IMR-90 (cell line): ENCODE data around the gene AARSD1. TPM values are rescaled to one million over a fixed set of nuclear protein-coding genes. Genes with fewer than 3 reads are reported as not detected.

ENCODE experiments used
- ATAC-seq: fragments of 200-7000 bp; cut with Tn5 transposase; 2 replicates; pipeline ENCODE4 v1.9.1; 2020; ENCODE audit warnings: low read depth, mild to moderate bottlenecking, moderate library complexity
- BruUV-seq: library from RNA; stranded (reverse); fragments of 400-500 nt; replicated peaks from 2 replicates; lab custom pipeline; 2021; lab: Mats Ljungman, UMichigan
- CTCF ChIA-PET: fragments of 300-600 bp; formaldehyde crosslinking; extraction: SDS; loops from one replicate; lab custom pipeline; 2021; ENCODE audit warnings: antibody characterized with exemption; lab: Yijun Ruan, JAX
- POLR2A ChIA-PET: fragments of 300-600 bp; sonication (Branson Sonifier 250); formaldehyde crosslinking; loops from one replicate; lab custom pipeline; 2022; ENCODE audit warnings: antibody characterized with exemption; ENCODE audit not compliant: unreplicated experiment; lab: Charles Lee
- DNase-seq: peaks from one replicate; pipeline ENCODE4 v3.0.0; 2013
- H2AFZ ChIP-seq: replicated peaks from 2 replicates; pipeline ENCODE3; 2013; ENCODE audit warnings: low read length, mild to moderate bottlenecking; ENCODE audit not compliant: poor library complexity
- H2AK5ac ChIP-seq: 2 replicates; pipeline ENCODE4 v1.6.1; 2013; ENCODE audit warnings: low read depth, low read length, inconsistent platforms
- H2AK9ac ChIP-seq: replicated peaks from 2 replicates; pipeline ENCODE3; 2013; ENCODE audit warnings: mild to moderate bottlenecking, low read depth, low read length, moderate library complexity; ENCODE audit not compliant: poor library complexity
- H2BK120ac ChIP-seq: 2 replicates; pipeline ENCODE4 v1.6.1; 2013; ENCODE audit warnings: low read depth, low read length, inconsistent platforms
- H2BK15ac ChIP-seq: 3 replicates; pipeline ENCODE4 v1.6.1; 2013; ENCODE audit warnings: low read depth, low read length, inconsistent platforms
- H2BK20ac ChIP-seq: 2 replicates; pipeline ENCODE4 v1.6.1; 2013; ENCODE audit warnings: low read depth, mild to moderate bottlenecking, inconsistent platforms, low read length, moderate library complexity
- H2BK5ac ChIP-seq: 2 replicates; pipeline ENCODE4 v1.6.1; 2013; ENCODE audit warnings: mild to moderate bottlenecking, low read depth, low read length, inconsistent platforms; ENCODE audit not compliant: poor library complexity, severe bottlenecking
- H3K14ac ChIP-seq: replicated peaks from 2 replicates; pipeline ENCODE4 v1.6.1; 2013; ENCODE audit warnings: low read depth, low read length, inconsistent platforms
- H3K18ac ChIP-seq: 2 replicates; pipeline ENCODE4 v1.6.1; 2013; ENCODE audit warnings: low read depth, low read length, control low read depth
- H3K23ac ChIP-seq: 2 replicates; pipeline ENCODE4 v1.6.1; 2013; ENCODE audit warnings: low read depth, low read length, inconsistent platforms
- H3K27ac ChIP-seq: 2 replicates; pipeline ENCODE4 v1.5.1; 2013; ENCODE audit warnings: mild to moderate bottlenecking, control low read depth, low read length; ENCODE audit not compliant: insufficient read depth
- H3K27me3 ChIP-seq: 2 replicates; pipeline ENCODE4 v1.6.1; 2013; ENCODE audit warnings: low read length; ENCODE audit not compliant: control insufficient read depth, insufficient read depth
- H3K36me3 ChIP-seq: 2 replicates; pipeline ENCODE4 v1.6.1; 2013; ENCODE audit warnings: low read length, mixed read lengths; ENCODE audit not compliant: control insufficient read depth, insufficient read depth
- H3K4ac ChIP-seq: 2 replicates; pipeline ENCODE4 v1.6.1; 2013; ENCODE audit warnings: low read depth, low read length, inconsistent platforms
- H3K4me1 ChIP-seq: 2 replicates; pipeline ENCODE4 v1.6.1; 2013; ENCODE audit warnings: low read length, mixed read lengths; ENCODE audit not compliant: control insufficient read depth, insufficient read depth
- H3K4me2 ChIP-seq: 2 replicates; pipeline ENCODE4 v1.6.1; 2013; ENCODE audit warnings: low read depth, mild to moderate bottlenecking, control low read depth, low read length, moderate library complexity
- H3K4me3 ChIP-seq: 2 replicates; pipeline ENCODE4 v1.5.1; 2013; ENCODE audit warnings: low read depth, mild to moderate bottlenecking, control low read depth, low read length, moderate library complexity; ENCODE audit not compliant: insufficient read depth
- H3K56ac ChIP-seq: 2 replicates; pipeline ENCODE4 v1.6.1; 2013; ENCODE audit warnings: low read length, inconsistent platforms; ENCODE audit not compliant: insufficient read depth; ENCODE audit errors: extremely low read depth
- H3K79me1 ChIP-seq, 2 experiments: 2 replicates each; pipeline ENCODE4 v1.6.1; 2013; ENCODE audit warnings: low read length in 2 of 2, inconsistent platforms in 1 of 2, low read depth in 1 of 2
- H3K9ac ChIP-seq: 2 replicates; pipeline ENCODE4 v1.6.1; 2013; ENCODE audit warnings: low read depth, low read length, control low read depth
- H3K9me1 ChIP-seq: 2 replicates; pipeline ENCODE4 v1.6.1; 2013; ENCODE audit warnings: low read length, inconsistent platforms; ENCODE audit not compliant: insufficient read depth
- H3K9me3 ChIP-seq: 2 replicates; pipeline ENCODE4 v1.6.1; 2013; ENCODE audit warnings: low read length; ENCODE audit not compliant: control insufficient read depth, insufficient read depth
- H4K20me1 ChIP-seq: 2 replicates; pipeline ENCODE4 v1.6.1; 2013; ENCODE audit warnings: low read length, inconsistent platforms; ENCODE audit not compliant: insufficient read depth
- H4K5ac ChIP-seq: 2 replicates; pipeline ENCODE4 v1.6.1; 2013; ENCODE audit warnings: mild to moderate bottlenecking, low read depth, low read length, control low read depth
- H4K8ac ChIP-seq, 2 experiments: 2 replicates each; pipeline ENCODE4 v1.6.1; 2013; ENCODE audit warnings: low read depth in 2 of 2, low read length in 2 of 2, control low read depth in 1 of 2, inconsistent platforms in 1 of 2
- H4K91ac ChIP-seq: 2 replicates; pipeline ENCODE4 v1.6.1; 2013; ENCODE audit warnings: low read depth, low read length, inconsistent platforms; ENCODE audit not compliant: insufficient read depth
- BHLHE40 ChIP-seq: fragments of 150-350 bp; IDR thresholded peaks from 2 replicates; pipeline ENCODE4 v1.6.1; 2016; ENCODE audit warnings: mild to moderate bottlenecking, low read depth, low read length
- CEBPB ChIP-seq: IDR thresholded peaks from 2 replicates; pipeline ENCODE4 v1.6.1; 2012; ENCODE audit warnings: low read depth, low read length, improper control_type of control experiment
- CHD1 ChIP-seq: IDR thresholded peaks from 2 replicates; pipeline ENCODE4 v1.6.1; 2012; ENCODE audit warnings: low read depth, low read length, improper control_type of control experiment
- FOS ChIP-seq: fragments of 150-350 bp; IDR thresholded peaks from 2 replicates; pipeline ENCODE4 v1.6.1; 2016; ENCODE audit warnings: low read depth, low read length
- MAFK ChIP-seq: IDR thresholded peaks from 2 replicates; pipeline ENCODE4 v1.6.1; 2012; ENCODE audit warnings: low read depth, low read length, improper control_type of control experiment
- MAZ ChIP-seq: IDR thresholded peaks from 2 replicates; pipeline ENCODE4 v1.6.1; 2012; ENCODE audit warnings: low read depth, mild to moderate bottlenecking, low read length, improper control_type of control experiment, moderate library complexity, borderline replicate concordance
- MXI1 ChIP-seq: IDR thresholded peaks from 2 replicates; pipeline ENCODE4 v1.6.1; 2012; ENCODE audit warnings: low read depth, mild to moderate bottlenecking, low read length, moderate library complexity, borderline replicate concordance
- NFE2L2 ChIP-seq: fragments of 150-350 bp; IDR thresholded peaks from 2 replicates; pipeline ENCODE4 v1.6.1; 2016; ENCODE audit warnings: low read depth, mild to moderate bottlenecking, low read length
- POLR2A ChIP-seq: IDR thresholded peaks from 2 replicates; pipeline ENCODE4 v1.6.1; 2012; ENCODE audit warnings: mild to moderate bottlenecking, low read depth, low read length
- RCOR1 ChIP-seq: IDR thresholded peaks from 2 replicates; pipeline ENCODE4 v1.6.1; 2012; ENCODE audit warnings: mild to moderate bottlenecking, low read length, improper control_type of control experiment; ENCODE audit not compliant: insufficient replicate concordance
- RFX5 ChIP-seq: IDR thresholded peaks from 2 replicates; pipeline ENCODE4 v1.8.0; 2012; ENCODE audit warnings: low read depth, mild to moderate bottlenecking, low read length, moderate library complexity
- SMC3 ChIP-seq: fragments of 150-350 bp; IDR thresholded peaks from 2 replicates; pipeline ENCODE4 v1.6.1; 2016; ENCODE audit warnings: low read depth, mild to moderate bottlenecking, antibody characterized with exemption, low read length, moderate library complexity
- WGBS, 2 experiments: methylation state at CpG; one replicate each; pipeline versions ENCODE4 v1.1.5 to v1.1.7; 2013; ENCODE audit warnings: missing lambda C conversion rate in 2 of 2; ENCODE audit not compliant: insufficient read length in 1 of 2; ENCODE audit errors: extremely low coverage in 2 of 2; 5-methylcytosine and 5-hydroxymethylcytosine counted together
- dilution Hi-C: fragments of 300-500 bp; cut with HindIII; formaldehyde crosslinking; loops from one replicate; pipeline ENCODE4 v1.14.3; 2018; ENCODE audit warnings: low sequenced_read_pairs; ENCODE audit not compliant: unreplicated experiment
- in situ Hi-C: fragments of 300-500 bp; cut with MboI; formaldehyde crosslinking; loops from 3 replicates; pipeline ENCODE4 v1.14.3; 2019; ENCODE audit warnings: low sequenced_read_pairs, inconsistent platforms, mixed read lengths
- intact Hi-C: fragments of 100-400 bp; cut with micrococcal nuclease; formaldehyde crosslinking; loops from 2 replicates; pipeline ENCODE4 v1.10.0; 2022
- polyA plus RNA-seq, 3 experiments: library from polyadenylated mRNA; depleted of rRNA; stranded (reverse); fragments of >200 nt; gene quantifications; 2 replicates each; pipeline ENCODE4 v1.2.3, GENCODE V29; 2012; ENCODE audit warnings: low replicate concordance in 1 of 3
- total RNA-seq: library from RNA; depleted of rRNA; stranded (reverse); fragments of >200 nt; gene quantifications from 2 replicates; pipeline ENCODE4 v1.2.3, GENCODE V29; 2012
- TF ChIP-seq, protein P1 (sequence below): fragments of 150-350 bp; IDR thresholded peaks from 2 replicates; pipeline ENCODE4 v1.6.1; 2016; ENCODE audit warnings: low read depth, mild to moderate bottlenecking, low read length, moderate library complexity, borderline replicate concordance
- TF ChIP-seq, protein P2 (sequence below): fragments of 150-350 bp; IDR thresholded peaks from 2 replicates; pipeline ENCODE4 v1.6.1; 2017; ENCODE audit warnings: mild to moderate bottlenecking, antibody characterized with exemption, low read length, low read depth
- TF ChIP-seq, protein P3 (sequence below): conservative IDR thresholded peaks from 2 replicates; pipeline ENCODE4 v1.5.1; 2012; ENCODE audit warnings: mild to moderate bottlenecking, low read depth, low read length, improper control_type of control experiment

The AARSD1 gene
- total and polyA plus RNA-seq, 2 of the 4 experiments (the other 2 are of a cell fraction) = 55.0 to 58.9 TPM

DNA sequence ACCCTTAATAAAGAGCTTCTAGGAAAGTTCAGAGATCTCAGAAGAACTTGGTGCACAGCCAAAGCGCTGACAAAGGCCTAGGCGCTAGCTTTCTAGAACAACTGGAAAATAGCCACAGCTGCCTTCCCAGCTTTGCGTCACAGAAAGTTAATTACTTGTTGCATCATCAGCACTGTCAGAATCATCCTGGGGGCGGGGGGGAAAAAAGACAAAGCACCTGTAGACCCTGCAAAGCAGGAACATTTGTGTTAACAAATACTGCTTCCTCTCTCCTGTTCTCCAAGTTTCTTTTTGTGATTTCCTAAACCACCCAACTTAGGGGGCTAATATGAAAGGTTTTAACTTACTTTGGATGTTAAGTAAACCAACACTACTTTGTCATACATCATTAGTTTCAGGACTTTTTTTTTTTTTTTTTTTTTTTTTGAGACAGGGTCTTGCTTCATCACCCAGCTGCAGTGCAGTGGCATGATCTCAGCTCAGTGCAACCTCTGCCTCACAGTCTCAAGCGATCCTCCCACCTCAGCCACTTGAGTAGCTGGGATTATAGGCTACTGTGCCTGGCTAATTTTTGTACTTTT lies 4.8 kb upstream of the AARSD1 start:
- DNase-seq (peak; percentile 79), ATAC-seq (0 out of 2 replicates have a peak, but pooled peaks have one; percentile 4)
- Histone ChIP-seq H4K8ac (no peak overlapping the region), H3K23ac (no peak overlapping the region), H3K4me2 (no peak overlapping the region; the same call in 1 of the 2 replicates), H3K56ac (no peak overlapping the region), H2BK20ac (no peak overlapping the region), H4K20me1 (no peaks in the 10 kb centered on the region), H3K18ac (no peak overlapping the region), H3K9me1 (no peaks in the 10 kb centered on the region), H4K91ac (no peak overlapping the region), H3K4me1 (peaks cover 3% of the 10 kb centered on the region; the same call in 1 of the 2 replicates), H2BK15ac (no peak overlapping the region), H3K14ac (no peak overlapping the region), H3K27ac (no peak overlapping the region; the same call in 1 of the 2 replicates), H3K4ac (no peak overlapping the region), H3K9me3 (no peaks in the 10 kb centered on the region), H3K4me3 (no peak overlapping the region), H2AK5ac (no peak overlapping the region), H2AK9ac (no peak overlapping the region), H3K27me3 (no peaks in the 10 kb centered on the region), H2BK5ac (no peak overlapping the region), H2AFZ (no peak overlapping the region), H4K5ac (no peak overlapping the region), H3K79me1 (peaks cover 0 to 15% of the 10 kb centered on the region in 2 experiments; a peak in 3 of 4 replicates), H2BK120ac (no peak overlapping the region), H3K9ac (no peak overlapping the region), H3K36me3 (no peaks in the 10 kb centered on the region)
- BruUV-seq = no TSS peak
- in situ Hi-C loops (loop anchor here (25.0 kb wide), 1 partner anchor 93 kb away; no protein-coding TSS in a partner anchor), dilution Hi-C loops (no loop called here), intact Hi-C loops (no loop called here)
- POLR2A ChIA-PET = interaction anchor here (0.6 to 1.0 kb wide), 3 partner anchors 49 to 554 kb away, joined by 4 to 8 read pairs (median 6); no protein-coding TSS in a partner anchor
- CTCF ChIA-PET = interaction anchor here (1.9 kb wide), 1 partner anchor 29 kb away, joined by 9 read pairs; the partner anchor contains the start of gene RPL27
- WGBS, 2 experiments = no CpG with 5 or more reads among the region's 5 CpGs
- TF ChIP-seq MXI1 (no peak), POLR2A (no peak), FOS (peak; percentile 28; the same call in 1 of the 2 replicates), SMC3 (no peak), CHD1 (no peak), NFE2L2 (no peak), BHLHE40 (no peak), MAZ (no peak), RCOR1 (no peak), CEBPB (peak; percentile 83), MAFK (no peak), RFX5 (no peak)
- TF ChIP-seq, protein P1, sequence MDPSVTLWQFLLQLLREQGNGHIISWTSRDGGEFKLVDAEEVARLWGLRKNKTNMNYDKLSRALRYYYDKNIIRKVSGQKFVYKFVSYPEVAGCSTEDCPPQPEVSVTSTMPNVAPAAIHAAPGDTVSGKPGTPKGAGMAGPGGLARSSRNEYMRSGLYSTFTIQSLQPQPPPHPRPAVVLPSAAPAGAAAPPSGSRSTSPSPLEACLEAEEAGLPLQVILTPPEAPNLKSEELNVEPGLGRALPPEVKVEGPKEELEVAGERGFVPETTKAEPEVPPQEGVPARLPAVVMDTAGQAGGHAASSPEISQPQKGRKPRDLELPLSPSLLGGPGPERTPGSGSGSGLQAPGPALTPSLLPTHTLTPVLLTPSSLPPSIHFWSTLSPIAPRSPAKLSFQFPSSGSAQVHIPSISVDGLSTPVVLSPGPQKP = no peak
- TF ChIP-seq, protein P2, sequence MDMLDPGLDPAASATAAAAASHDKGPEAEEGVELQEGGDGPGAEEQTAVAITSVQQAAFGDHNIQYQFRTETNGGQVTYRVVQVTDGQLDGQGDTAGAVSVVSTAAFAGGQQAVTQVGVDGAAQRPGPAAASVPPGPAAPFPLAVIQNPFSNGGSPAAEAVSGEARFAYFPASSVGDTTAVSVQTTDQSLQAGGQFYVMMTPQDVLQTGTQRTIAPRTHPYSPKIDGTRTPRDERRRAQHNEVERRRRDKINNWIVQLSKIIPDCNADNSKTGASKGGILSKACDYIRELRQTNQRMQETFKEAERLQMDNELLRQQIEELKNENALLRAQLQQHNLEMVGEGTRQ = no peak
- TF ChIP-seq, protein P3, sequence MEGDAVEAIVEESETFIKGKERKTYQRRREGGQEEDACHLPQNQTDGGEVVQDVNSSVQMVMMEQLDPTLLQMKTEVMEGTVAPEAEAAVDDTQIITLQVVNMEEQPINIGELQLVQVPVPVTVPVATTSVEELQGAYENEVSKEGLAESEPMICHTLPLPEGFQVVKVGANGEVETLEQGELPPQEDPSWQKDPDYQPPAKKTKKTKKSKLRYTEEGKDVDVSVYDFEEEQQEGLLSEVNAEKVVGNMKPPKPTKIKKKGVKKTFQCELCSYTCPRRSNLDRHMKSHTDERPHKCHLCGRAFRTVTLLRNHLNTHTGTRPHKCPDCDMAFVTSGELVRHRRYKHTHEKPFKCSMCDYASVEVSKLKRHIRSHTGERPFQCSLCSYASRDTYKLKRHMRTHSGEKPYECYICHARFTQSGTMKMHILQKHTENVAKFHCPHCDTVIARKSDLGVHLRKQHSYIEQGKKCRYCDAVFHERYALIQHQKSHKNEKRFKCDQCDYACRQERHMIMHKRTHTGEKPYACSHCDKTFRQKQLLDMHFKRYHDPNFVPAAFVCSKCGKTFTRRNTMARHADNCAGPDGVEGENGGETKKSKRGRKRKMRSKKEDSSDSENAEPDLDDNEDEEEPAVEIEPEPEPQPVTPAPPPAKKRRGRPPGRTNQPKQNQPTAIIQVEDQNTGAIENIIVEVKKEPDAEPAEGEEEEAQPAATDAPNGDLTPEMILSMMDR = no peak
